CD4-positive, alpha-beta memory T cell (primary cell): ENCODE data around the gene DPH7. TPM values are rescaled to one million over a fixed set of nuclear protein-coding genes. Genes with fewer than 3 reads are reported as not detected.
"Not testable (repeated sequence)": the region's sequence is repeated elsewhere in the genome, so short reads cannot be mapped to it uniquely, and the experiment has no call there.

Source experiments
- CTCF ChIA-PET: fragments of 350-600 bp; sonication (Branson Sonifier 250); formaldehyde crosslinking; loops from one replicate; lab custom pipeline; 2021; ENCODE audit warnings: inconsistent platforms; ENCODE audit not compliant: partially characterized antibody; lab: Charles Lee
- POLR2A ChIA-PET: fragments of 350-600 bp; sonication (Branson Sonifier 250); formaldehyde crosslinking; loops from one replicate; lab custom pipeline; 2021; ENCODE audit not compliant: partially characterized antibody; lab: Charles Lee
- DNase-seq, 5 donors: peaks; one replicate each; pipeline versions ENCODE4 v3.0.0 to v3.0.0-alpha.2; 2020 to 2022; ENCODE audit warnings: mixed read lengths in 1 of 5
- H3K27ac ChIP-seq: one replicate; pipeline ENCODE4 v1.7.0; 2013; ENCODE audit warnings: low read depth, low read length
- H3K27me3 ChIP-seq: 2 replicates; pipeline ENCODE4 v1.7.0; 2013; ENCODE audit warnings: mild to moderate bottlenecking, low read length, moderate library complexity; ENCODE audit not compliant: insufficient read depth
- H3K36me3 ChIP-seq: 2 replicates; pipeline ENCODE4 v1.7.0; 2013; ENCODE audit warnings: mild to moderate bottlenecking, low read length, moderate library complexity; ENCODE audit not compliant: insufficient read depth
- H3K4me1 ChIP-seq: 2 replicates; pipeline ENCODE4 v1.7.0; 2013; ENCODE audit warnings: mild to moderate bottlenecking, low read length, moderate library complexity; ENCODE audit not compliant: insufficient read depth
- H3K4me3 ChIP-seq, 2 donors: one replicate each; pipeline ENCODE4 v1.7.0; 2013; ENCODE audit warnings: low read length in 2 of 2, mild to moderate bottlenecking in 1 of 2
- H3K9me3 ChIP-seq, 2 donors: one replicate each; pipeline ENCODE4 v1.7.0; 2013; ENCODE audit warnings: low read length in 2 of 2, control low read depth in 1 of 2; ENCODE audit not compliant: control insufficient read depth in 1 of 2
- H3K27ac Mint-ChIP-seq, 7 donors: one replicate each; pipeline ENCODE4 v1.8.0; 2020 to 2021; ENCODE audit warnings: mixed read lengths in 7 of 7, mild to moderate bottlenecking in 6 of 7, inconsistent platforms in 3 of 7, moderate library complexity in 3 of 7
- H3K27me3 Mint-ChIP-seq, 2 donors: one replicate each; pipeline ENCODE4 v1.8.0; 2020 to 2021; ENCODE audit warnings: mixed read lengths in 2 of 2
- H3K36me3 Mint-ChIP-seq, 2 donors: one replicate each; pipeline ENCODE4 v1.8.0; 2020 to 2021; ENCODE audit warnings: mixed read lengths in 2 of 2, inconsistent platforms in 1 of 2, mild to moderate bottlenecking in 1 of 2
- H3K4me1 Mint-ChIP-seq, 4 donors: one replicate each; pipeline ENCODE4 v1.8.0; 2020 to 2021; ENCODE audit warnings: mixed read lengths in 4 of 4, mild to moderate bottlenecking in 1 of 4
- H3K4me3 Mint-ChIP-seq, 8 donors: one replicate each; pipeline ENCODE4 v1.8.0; 2020 to 2021; ENCODE audit warnings: mixed read lengths in 8 of 8, mild to moderate bottlenecking in 7 of 8, moderate library complexity in 6 of 8, inconsistent platforms in 3 of 8
- H3K9me3 Mint-ChIP-seq, 8 donors: one replicate each; pipeline ENCODE4 v1.8.0; 2020 to 2021; ENCODE audit warnings: mixed read lengths in 8 of 8, mild to moderate bottlenecking in 5 of 8, inconsistent platforms in 3 of 8, moderate library complexity in 1 of 8
- intact Hi-C: fragments of 100-400 bp; cut with micrococcal nuclease; formaldehyde crosslinking; loops from one replicate; pipeline ENCODE4 v1.15.1; 2023
- polyA plus RNA-seq, 2 donors: library from polyadenylated mRNA; unstranded; fragments of 300-500 nt; fragmentation: Illumina TruSeq; gene quantifications; one replicate each; pipeline ENCODE4 v1.2.3, GENCODE V29; 2021
- total RNA-seq, 2 experiments: library from RNA; stranded (reverse); gene quantifications; one replicate each; pipeline ENCODE4 v1.2.3, GENCODE V29; 2021

The DPH7 gene
- total and polyA plus RNA-seq, 4 experiments from 2014 or later: 27.9 to 79.1 (median 53.5) TPM

- no peaks in the 10 kb centered on the region for H3K4me1 ChIP-seq
- no peaks in the 10 kb centered on the region for H3K9me3 ChIP-seq
- Mint-ChIP-seq H3K36me3 (peaks cover 17 to 40% of the 10 kb centered on the region in 2 donors), H3K4me3 (no peak overlapping the region), H3K27me3 (no peaks in the 10 kb centered on the region), H3K27ac (no peak overlapping the region), H3K4me1 (peaks cover 0 to 2% (median 0%) of the 10 kb centered on the region in 4 donors), H3K9me3 (peaks cover 0 to 1% (median 0%) of the 10 kb centered on the region in 8 donors)
- POLR2A ChIA-PET: no interaction called here
- no peak overlapping the region for H3K4me3 ChIP-seq
- intact Hi-C loops: loop anchor here (10.0 kb wide), 1 partner anchor 133 kb away; the partner anchor contains the start of genes EXD3 and NOXA1
- no peak for DNase-seq
- no peaks in the 10 kb centered on the region for H3K27me3 ChIP-seq
- peaks cover 20% of the 10 kb centered on the region for H3K36me3 ChIP-seq
- no peak overlapping the region for H3K27ac ChIP-seq
- CTCF ChIA-PET: interaction anchor here (1.4 kb wide), 1 partner anchor 23 kb away, joined by 4 read pairs; no protein-coding TSS in a partner anchor
These were observed 20.6 kb downstream of the DPH7 start for GRCh38 chr9:137558127-137558526.

- DNase-seq: no peak
- intact Hi-C loops: loop anchor here (10.0 kb wide), 1 partner anchor 131 kb away; the partner anchor contains the start of genes EXD3 and NOXA1
- ChIA-PET CTCF (no interaction called here), POLR2A (no interaction called here)
- H3K36me3 ChIP-seq: peaks cover 16% of the 10 kb centered on the region
- no peak overlapping the region for H3K27ac Mint-ChIP-seq
- peaks cover 17 to 37% of the 10 kb centered on the region in 2 donors for H3K36me3 Mint-ChIP-seq
- H3K4me3 Mint-ChIP-seq: no peak overlapping the region
- H3K27me3 Mint-ChIP-seq: no peaks in the 10 kb centered on the region
- H3K4me1 ChIP-seq: peaks cover 6% of the 10 kb centered on the region
- H3K9me3 ChIP-seq: no peaks in the 10 kb centered on the region
- H3K4me1 Mint-ChIP-seq: peaks cover 3 to 8% (median 5%) of the 10 kb centered on the region in 4 donors
- H3K27ac ChIP-seq: no peak overlapping the region
- H3K9me3 Mint-ChIP-seq: peaks cover 0 to 1% (median 0%) of the 10 kb centered on the region in 8 donors
- no peaks in the 10 kb centered on the region for H3K27me3 ChIP-seq
- no peak overlapping the region for H3K4me3 ChIP-seq
These were observed 22.5 kb downstream of the DPH7 start for GRCh38 chr9:137556069-137556838.

- ChIA-PET POLR2A (no interaction called here), CTCF (interaction anchor here (1.2 kb wide), 1 partner anchor 20 kb away, joined by 3 read pairs; no protein-coding TSS in a partner anchor)
- H3K4me1 Mint-ChIP-seq: peaks cover 4 to 11% (median 7%) of the 10 kb centered on the region in 4 donors
- no peaks in the 10 kb centered on the region for H3K27me3 Mint-ChIP-seq
- Histone ChIP-seq H3K27ac (no peak overlapping the region), H3K4me3 (no peak overlapping the region), H3K27me3 (no peaks in the 10 kb centered on the region), H3K9me3 (no peaks in the 10 kb centered on the region), H3K36me3 (peaks cover 16% of the 10 kb centered on the region), H3K4me1 (peaks cover 7% of the 10 kb centered on the region)
- H3K27ac Mint-ChIP-seq: no peak overlapping the region
- peaks cover 16 to 38% of the 10 kb centered on the region in 2 donors for H3K36me3 Mint-ChIP-seq
- intact Hi-C loops: loop anchor here (10.0 kb wide), 1 partner anchor 130 kb away; the partner anchor contains the start of genes EXD3 and NOXA1
- no peak for DNase-seq
- peaks cover 0 to 1% (median 0%) of the 10 kb centered on the region in 8 donors for H3K9me3 Mint-ChIP-seq
- no peak overlapping the region for H3K4me3 Mint-ChIP-seq
These were observed 23.5 kb downstream of the DPH7 start for GRCh38 chr9:137555179-137555578.

GRCh38 chr9:137554349-137554748 is 24.4 kb downstream of the DPH7 start:
- ChIA-PET CTCF (interaction anchor here (1.2 kb wide), 1 partner anchor 19 kb away, joined by 3 read pairs; no protein-coding TSS in a partner anchor), POLR2A (no interaction called here)
- H3K9me3 ChIP-seq: no peaks in the 10 kb centered on the region
- peak overlapping the region in 1 of 7 donors; percentile 89 for H3K27ac Mint-ChIP-seq
- no peak for DNase-seq
- H3K4me3 ChIP-seq: no peak overlapping the region
- no peaks in the 10 kb centered on the region for H3K27me3 ChIP-seq
- peaks cover 0 to 1% (median 0%) of the 10 kb centered on the region in 8 donors for H3K9me3 Mint-ChIP-seq
- H3K36me3 Mint-ChIP-seq: peaks cover 8 to 31% of the 10 kb centered on the region in 2 donors
- peak overlapping the region in 1 of 8 donors; percentile 35 for H3K4me3 Mint-ChIP-seq
- peaks cover 16% of the 10 kb centered on the region for H3K36me3 ChIP-seq
- peaks cover 15% of the 10 kb centered on the region for H3K4me1 ChIP-seq
- no peak overlapping the region for H3K27ac ChIP-seq
- intact Hi-C loops: loop anchor here (10.0 kb wide), 1 partner anchor 130 kb away; the partner anchor contains the start of genes EXD3 and NOXA1
- no peaks in the 10 kb centered on the region for H3K27me3 Mint-ChIP-seq
- H3K4me1 Mint-ChIP-seq: peaks cover 8 to 19% (median 12%) of the 10 kb centered on the region in 4 donors

- H3K4me3 Mint-ChIP-seq: peak overlapping the region in 1 of 8 donors; percentile 52
- H3K27ac Mint-ChIP-seq: peak overlapping the region in 2 of 7 donors; percentile 16 to 89
- intact Hi-C loops: loop anchor here (2.0 to 10.0 kb wide), 2 partner anchors 129 to 313 kb away; partner anchors contain the start of genes EXD3, NOXA1 and TUBB4B
- not testable (repeated sequence) for H3K27ac ChIP-seq, H3K27me3 ChIP-seq, DNase-seq, H3K9me3 ChIP-seq, H3K4me3 ChIP-seq, H3K27me3 Mint-ChIP-seq, H3K9me3 Mint-ChIP-seq
- ChIA-PET POLR2A (interaction anchor here (4.6 kb wide), 2 partner anchors 25 to 65 kb away, joined by 25 to 38 read pairs; partner anchors contain the start of genes DPH7 and EHMT1), CTCF (interaction anchor here (1.0 kb wide), 1 partner anchor 19 kb away, joined by 3 read pairs; no protein-coding TSS in a partner anchor)
- peaks cover 16% of the 10 kb centered on the region for H3K36me3 ChIP-seq
- peaks cover 8 to 19% (median 14%) of the 10 kb centered on the region in 4 donors for H3K4me1 Mint-ChIP-seq
- peaks cover 8 to 31% of the 10 kb centered on the region in 2 donors for H3K36me3 Mint-ChIP-seq
- H3K4me1 ChIP-seq: peaks cover 15% of the 10 kb centered on the region
These were observed 25.1 kb downstream of the DPH7 start for GRCh38 chr9:137553654-137554053.

GRCh38 chr9:137552022-137552768 is 26.5 kb downstream of the DPH7 start:
- peaks cover 8 to 28% of the 10 kb centered on the region in 2 donors for H3K36me3 Mint-ChIP-seq
- Histone ChIP-seq H3K4me1 (peaks cover 15% of the 10 kb centered on the region), H3K36me3 (peaks cover 16% of the 10 kb centered on the region), H3K27ac (peak overlapping the region; percentile 71), H3K27me3 (no peaks in the 10 kb centered on the region), H3K4me3 (peak overlapping the region; percentile 42 to 80), H3K9me3 (no peaks in the 10 kb centered on the region)
- peaks cover 9 to 23% (median 16%) of the 10 kb centered on the region in 4 donors for H3K4me1 Mint-ChIP-seq
- H3K9me3 Mint-ChIP-seq: peaks cover 0 to 1% (median 0%) of the 10 kb centered on the region in 8 donors
- ChIA-PET CTCF (interaction anchor here (0.9 to 1.5 kb wide), 3 partner anchors 17 to 27 kb away, joined by 3 to 5 read pairs (median 5); no protein-coding TSS in a partner anchor), POLR2A (interaction anchor here (0.6 to 4.6 kb wide), 12 partner anchors 12 to 311 kb away, joined by 3 to 38 read pairs (median 4); partner anchors contain the start of genes ARRDC1, DPH7, EHMT1 and EXD3)
- no peaks in the 10 kb centered on the region for H3K27me3 Mint-ChIP-seq
- intact Hi-C loops: loop anchor here (2.0 to 10.0 kb wide), 2 partner anchors 127 to 311 kb away; partner anchors contain the start of genes EXD3, NOXA1 and TUBB4B
- peak overlapping the region; percentile 79 to 91 (median 87) for H3K4me3 Mint-ChIP-seq
- H3K27ac Mint-ChIP-seq: peak overlapping the region; percentile 36 to 93 (median 89)
- DNase-seq: peak in 2 of 5 donors; percentile 21 to 48
